NCI-H82 (cell line): ENCODE measurements around the gene CDH23.

Source experiments
- DNase-seq: peaks from one replicate; lab custom pipeline; 2025; lab: John Stamatoyannopoulos, UW

The CDH23 gene

DNA sequence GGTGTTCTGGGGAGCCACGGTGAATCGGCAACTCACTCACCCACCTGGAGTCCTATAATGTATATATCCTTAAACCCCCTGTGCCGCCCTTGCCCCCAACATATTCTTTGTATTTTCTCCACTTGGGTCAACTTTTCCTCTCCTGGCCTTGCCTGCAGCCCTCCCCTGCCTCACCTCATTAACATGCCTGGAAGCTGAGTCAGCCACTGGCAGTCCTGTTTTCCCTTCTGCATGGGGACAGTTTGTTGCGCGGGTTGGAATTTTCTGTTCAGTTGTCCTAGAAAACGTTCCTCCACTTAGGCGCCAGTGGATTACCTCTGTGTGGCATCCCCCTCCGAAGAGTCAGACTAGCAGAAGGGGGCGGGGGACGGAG lies 225.4 kb downstream of the CDH23 start:
- DNase-seq = no peak

DNA sequence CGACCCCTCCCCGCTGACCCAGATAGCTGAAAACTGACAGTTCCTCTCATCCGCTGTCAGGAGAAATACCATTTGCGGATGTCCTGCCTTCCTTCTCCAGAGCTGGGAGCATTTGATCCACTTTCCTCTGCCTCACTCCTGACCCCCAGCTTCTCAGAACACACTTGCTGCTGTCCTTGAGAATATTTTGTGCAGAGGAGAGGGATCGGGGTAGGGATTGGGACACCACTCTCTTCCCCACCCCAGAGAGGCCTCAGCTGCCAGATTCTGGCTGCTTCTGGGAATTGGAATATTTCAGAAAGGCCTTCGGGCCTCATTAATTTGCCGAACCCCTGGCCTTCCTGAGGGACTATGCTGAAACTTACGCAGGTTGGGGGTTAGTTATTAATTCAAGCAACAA lies 225.9 kb downstream of the CDH23 start:
- DNase-seq = no peak

DNA sequence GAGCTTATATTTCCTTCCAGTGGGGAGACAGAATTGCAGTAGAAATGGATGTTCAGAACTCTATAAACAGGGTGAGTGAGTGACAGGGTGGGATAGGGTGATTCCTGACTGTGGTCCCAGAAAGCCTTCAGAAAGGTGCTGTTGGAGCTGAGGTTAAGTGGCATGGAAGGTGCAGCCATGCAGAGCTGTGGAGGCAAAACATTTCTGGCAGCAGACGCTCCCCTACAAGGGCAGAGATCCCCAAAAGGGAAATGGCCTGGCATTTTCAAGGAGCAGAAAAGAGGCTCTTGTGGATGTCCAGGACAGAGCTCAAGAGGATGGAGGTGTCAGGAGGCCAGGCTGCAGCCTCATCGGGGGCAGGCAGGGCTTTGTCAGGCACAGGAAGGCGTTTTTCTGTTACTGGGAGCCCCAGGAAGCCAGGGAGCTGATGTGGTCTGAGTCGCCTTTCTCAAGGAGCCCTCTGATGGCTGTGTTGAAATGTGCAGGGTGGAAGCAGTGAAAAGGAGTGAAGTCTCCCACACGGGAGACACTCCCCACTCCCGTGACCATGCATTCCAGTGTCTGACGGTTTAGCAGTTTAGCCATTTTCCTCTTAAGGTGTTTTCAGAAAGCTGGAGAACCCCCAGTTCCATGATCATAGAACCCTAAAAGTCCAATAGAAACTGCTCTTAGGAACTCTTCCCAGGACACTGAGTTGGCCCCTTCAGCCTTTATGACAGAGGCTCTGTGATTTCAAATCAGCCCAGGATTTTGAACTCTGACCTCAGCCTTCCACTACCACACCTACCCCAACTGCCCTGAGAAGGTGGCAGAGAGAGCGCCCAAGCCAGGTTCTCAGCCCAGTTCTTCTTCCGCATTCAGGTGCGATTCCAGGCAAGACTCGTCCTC lies 226.6 kb downstream of the CDH23 start:
- DNase-seq = peak; percentile 39

DNA sequence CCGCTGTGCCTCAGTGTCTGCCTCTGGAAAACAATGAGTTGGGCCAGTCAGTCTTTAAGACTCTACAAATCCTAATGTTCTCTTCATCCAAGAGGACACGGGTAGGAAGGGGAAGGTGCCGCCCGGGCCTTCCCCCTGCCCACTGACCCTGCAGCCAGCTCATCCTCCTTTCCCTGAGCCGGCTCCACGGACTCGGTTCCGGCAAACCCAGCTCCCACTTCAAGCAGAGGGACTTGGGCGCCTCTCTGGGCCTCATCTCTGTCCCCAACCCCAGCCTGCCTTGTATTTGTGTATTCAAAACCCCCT lies 227.2 kb downstream of the CDH23 start:
- DNase-seq = no peak

DNA sequence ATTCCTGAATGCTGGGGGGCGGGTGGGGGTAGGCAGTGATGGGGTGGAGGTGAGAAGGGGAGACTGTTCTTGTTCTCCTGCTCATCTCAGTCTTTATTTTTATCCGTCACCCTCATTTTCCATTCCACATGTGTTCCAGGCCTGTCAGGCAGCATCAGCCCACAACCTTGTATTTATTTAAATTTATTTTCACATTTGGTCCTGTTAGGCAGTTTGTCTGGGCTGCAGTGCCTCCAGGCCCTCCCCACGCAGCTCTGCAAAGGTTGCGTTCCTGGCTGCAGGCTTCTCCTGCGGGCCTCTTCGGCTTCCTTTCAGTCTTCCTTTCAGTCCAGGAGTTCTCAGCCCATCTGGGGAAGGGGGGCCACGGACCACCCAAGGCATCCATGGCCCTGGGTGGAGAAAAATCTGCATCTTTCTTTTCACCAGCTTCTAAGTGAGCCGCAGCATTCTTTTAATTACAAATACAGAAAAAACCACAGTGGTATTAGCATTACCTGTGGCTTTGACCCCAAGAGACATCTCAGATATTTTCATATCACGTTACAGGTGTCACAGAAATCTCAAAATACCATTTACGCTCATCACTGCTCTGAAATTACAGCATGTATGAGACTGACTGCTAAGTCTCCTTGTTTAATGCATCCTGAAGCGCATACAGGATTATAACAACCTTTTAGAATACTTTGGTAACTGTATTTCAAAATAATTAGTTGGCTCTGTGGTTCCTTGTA lies 228.9 kb downstream of the CDH23 start:
- no peak for DNase-seq

DNA sequence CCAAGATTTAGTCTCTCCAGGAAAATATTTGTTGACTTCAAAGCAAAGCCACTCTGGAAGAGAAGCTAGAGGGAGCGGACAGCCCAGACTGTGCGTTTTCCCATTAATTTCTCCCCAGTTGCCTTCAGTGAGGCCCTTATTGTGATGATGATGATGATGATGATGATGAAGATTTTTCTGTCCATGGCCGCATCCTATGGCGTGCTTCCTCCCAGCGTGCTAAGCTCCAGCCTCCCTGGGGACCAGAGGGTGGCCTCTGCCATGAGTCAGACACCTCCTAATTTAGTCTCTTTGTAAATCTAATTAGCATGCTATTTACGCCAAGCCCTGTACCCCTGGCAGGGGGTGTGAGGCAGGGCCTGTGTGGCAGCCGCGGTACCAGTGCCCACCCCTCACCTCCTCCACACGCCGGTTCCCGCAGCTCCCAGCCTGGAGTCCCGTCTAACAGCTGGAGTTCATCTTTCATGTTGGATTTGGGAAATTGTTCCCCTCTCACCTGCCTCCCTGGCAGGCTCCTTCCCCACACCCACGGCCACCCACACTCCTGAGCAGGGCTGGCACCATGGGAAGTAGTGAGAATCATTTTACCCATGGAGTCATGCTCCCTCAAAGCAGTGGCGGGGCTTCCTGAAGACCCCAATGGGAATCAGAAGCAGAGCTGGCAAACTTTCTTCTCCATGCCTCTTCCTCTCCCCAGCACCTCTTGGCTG lies 230.7 kb downstream of the CDH23 start:
- peak; percentile 71 for DNase-seq

DNA sequence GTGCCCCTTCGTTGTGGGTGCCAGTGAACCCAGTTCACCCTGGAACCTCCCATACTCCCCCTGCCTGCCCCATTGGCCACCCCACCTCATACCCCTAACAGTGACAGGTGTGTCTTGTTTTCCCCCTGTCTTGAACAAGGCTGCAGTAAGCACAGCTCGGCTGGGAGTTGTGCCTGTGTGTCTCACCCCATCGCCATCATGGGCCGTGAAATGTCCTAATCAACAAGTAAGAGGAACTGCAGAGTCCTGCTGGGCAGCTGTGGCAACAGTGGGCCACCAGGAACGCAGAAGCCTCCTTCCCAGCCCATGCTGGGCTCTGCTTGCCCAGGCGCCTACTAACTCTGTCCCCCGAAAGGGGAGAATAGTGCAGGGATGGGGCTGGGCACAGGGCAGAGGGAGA lies 231.2 kb downstream of the CDH23 start:
- no peak for DNase-seq

DNA sequence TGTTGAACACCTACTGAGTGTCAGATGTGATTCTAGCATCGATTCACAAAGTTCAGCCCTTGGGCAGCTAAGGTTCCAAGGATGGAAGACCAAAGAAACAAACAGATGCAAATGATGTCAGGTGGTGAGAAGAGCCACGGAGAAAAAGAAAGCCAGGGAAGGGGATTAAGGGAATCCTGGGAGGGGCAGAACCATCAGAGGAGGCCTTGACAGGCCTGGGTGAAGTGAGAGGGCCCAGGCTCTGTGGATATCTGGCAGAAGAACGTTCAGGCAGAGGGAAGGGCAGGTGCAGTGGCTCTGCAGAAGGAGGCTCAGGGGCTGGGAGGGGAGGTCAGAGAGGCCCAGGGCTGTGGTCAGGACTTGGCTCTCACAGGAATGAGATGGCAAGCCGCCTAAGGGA lies 232.4 kb downstream of the CDH23 start:
- DNase-seq = peak; percentile 66

DNA sequence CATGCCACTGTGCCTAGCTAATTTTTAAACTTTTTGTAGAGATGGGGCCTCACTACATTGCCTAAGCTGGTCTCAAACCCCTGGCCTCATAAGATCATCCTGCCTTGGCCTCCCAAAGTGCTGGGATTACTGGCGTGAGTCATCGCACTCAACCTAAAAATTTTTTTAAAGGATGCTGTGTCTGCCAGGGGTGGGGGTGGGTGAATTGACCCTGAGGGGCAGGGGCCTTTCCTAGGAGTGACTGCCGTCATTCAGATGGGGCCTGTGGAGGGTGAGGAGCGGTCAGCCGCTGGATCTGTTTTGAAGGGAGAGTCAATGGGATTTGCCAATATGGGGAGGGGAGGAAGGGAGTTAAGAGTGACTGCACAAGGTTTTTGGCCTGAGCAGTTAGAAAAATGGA lies 233.4 kb downstream of the CDH23 start:
- DNase-seq = peak; percentile 22

DNA sequence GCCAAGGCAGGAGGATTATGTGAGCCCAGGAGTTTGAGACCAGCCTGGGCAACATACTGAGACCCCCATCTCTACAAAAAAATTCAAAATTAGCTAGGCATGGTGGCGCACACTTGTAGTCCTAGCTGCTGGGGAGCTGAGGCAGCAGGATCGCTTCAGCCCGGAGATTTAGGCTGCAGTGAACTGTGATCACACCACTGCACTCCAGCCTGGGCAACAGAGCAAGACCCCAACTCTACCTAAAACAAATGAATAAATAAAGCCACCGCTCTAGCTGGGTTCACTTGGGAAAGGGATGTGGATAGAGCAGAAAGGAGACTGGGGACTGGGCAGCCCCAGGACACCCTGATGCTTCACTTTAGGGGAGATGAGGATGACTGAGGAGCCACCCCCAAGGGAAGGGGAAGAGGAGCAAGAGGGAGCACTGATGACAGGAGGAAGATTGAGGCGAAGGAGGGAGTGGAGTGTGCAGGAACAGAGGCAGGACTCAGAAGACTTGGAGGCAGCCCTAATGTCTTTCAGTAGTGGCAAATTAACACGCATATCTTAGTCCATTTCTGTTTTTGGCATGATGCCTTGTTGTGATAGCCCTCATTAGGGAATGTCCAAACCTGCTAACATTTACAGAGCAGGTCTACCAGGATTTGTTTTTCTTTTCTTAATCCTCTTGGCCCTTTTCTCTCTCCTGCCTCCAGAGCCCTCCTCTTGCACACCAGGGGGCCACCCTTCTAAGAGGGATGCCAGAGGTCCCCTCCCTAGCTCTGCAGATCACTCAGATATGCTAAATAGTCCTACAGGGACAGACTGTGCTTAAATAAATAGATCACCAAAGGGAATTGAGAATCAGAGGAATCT lies 234.5 kb downstream of the CDH23 start:
- DNase-seq = peak; percentile 63

DNA sequence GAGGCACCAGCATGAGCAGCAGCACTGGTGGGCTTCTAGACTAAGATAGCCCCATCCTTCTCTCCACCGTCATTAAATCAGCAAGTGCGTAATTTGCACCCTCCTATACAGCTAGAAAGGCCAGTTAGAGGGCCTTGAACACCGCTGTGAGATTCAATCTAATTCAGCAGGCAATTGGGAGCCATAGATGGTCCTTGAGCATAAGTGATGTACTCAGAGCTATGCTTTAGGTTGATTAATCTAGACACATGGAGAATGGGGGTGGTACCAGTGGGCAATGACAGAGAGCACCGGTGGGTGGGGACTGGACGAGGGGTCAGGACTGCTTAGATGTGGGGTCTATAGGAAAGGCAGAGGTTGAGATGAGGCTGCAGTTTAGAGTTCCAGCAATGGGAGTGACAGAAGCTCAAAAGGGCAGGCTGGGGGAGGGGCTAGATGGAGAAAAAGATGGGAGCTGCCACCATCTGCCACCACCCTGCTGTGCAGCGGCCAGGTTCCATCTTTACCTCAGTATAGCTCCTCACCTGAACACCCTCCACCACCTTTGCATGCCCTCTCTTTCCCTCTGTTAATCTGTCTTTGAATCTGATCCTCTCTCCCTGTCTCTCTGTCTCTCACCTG lies 235.6 kb downstream of the CDH23 start:
- peak; percentile 93 for DNase-seq

DNA sequence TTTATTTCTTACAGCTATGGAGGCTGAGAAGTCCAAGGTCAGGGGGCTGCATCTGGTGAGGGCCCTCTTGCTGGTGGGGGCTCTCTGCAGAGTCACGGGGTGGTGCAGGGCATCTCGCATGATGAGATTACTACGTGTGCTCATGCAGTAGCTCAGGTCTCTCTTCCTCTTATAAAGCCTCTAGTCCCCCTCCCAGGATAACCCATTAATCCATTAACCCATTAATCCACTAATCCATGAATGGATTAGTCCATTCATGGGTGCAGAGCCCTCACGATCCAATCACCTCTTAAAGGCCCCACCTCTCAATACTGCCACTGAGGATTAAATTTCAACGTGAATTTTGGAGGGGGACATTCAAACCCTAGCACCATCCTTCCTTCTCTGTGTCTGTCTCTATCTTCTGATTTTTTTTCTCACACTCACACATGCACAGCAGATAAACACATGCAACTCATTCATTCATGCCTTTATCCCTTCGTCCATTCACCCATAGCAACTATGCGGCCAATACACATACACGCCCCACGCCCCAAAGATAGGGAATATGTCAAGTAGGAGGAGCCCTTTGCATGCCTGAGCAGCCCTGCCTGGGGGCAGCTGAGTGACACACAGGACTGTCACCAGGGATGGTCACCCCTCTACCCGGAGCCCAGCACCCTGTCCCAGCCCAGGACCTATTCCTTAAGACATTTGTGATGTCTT lies 236.3 kb downstream of the CDH23 start:
- peak; percentile 97 for DNase-seq

DNA sequence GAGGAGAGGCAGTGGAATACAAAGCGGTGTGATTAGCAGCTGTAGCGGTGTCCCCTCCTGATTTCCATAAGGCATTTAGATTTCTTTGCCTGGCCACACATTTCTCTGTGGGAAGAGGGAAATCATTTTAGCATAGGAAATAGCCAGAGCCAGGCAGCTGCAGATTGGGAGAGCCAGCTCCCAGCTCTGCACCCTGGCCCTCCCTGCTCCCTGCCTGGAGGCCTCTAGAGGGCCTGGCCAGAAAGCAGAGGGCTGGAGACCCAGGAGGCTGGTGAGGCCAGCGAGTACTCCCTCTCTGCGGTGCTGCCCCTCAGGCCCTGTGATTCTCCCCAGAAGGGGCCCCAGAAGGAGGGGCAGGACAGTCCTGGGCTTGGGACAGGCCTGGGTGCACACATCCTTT lies 237.2 kb downstream of the CDH23 start:
- peak; percentile 52 for DNase-seq

DNA sequence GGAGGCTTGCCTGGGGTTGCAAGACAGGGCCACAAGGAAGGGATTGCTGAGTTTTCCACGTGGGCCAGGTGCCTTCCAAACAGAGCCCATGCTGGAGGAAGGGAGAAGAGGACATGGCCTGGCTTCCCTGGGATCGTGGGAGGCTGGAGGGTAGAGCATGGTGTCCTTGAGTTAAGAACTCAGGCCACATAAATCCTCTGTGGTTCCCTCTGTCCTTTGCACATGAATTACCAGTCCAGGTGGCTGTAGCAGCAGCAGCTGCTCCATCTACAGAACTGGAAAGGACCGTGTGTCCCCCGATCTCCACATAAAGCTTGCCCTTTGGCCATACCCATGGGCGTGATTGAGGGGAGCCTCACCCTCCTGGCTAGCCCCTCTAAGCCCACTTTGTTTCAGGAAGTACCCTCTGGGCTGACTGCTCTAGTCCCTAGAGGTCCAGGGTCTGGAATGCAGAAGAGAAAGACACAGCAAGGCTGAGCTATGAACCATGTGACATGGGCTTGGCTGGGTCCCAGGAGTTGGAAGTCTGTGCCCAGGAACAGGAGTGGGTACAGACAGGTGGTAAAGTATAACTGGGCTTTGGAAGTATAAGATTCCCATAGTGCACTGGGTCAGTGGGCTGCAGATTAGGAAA lies 237.9 kb downstream of the CDH23 start:
- DNase-seq = peak; percentile 55

DNA sequence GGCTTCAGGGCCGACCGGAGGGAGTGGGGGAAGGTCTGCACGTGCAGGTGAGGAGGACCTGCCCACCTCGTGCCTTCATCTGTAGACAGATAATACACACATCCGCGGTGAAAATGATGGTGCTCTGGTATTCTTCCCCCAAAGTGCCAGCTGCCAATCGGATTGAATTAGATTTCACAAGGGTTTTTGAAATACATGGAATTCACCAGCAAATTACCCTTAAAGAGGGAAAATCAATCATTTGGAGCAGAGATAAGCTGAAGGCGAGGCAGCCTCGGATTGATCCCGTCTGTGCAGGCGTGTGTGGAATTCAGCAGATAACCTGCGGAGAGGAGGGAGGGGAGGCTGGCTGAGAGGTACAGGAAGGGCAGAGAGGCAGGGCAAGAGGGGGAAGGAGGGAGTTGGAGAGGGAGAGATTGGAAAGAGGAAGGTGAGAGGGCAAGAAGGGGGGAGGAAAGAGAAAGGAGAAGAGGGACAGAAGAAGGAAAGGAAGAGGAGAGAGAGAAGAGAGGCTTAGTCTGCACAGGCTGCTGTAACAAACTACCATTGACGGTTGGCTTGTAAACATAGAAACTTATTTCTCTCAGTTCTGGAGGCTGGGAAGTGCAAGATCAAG lies 238.6 kb downstream of the CDH23 start:
- peak; percentile 18 for DNase-seq

DNA sequence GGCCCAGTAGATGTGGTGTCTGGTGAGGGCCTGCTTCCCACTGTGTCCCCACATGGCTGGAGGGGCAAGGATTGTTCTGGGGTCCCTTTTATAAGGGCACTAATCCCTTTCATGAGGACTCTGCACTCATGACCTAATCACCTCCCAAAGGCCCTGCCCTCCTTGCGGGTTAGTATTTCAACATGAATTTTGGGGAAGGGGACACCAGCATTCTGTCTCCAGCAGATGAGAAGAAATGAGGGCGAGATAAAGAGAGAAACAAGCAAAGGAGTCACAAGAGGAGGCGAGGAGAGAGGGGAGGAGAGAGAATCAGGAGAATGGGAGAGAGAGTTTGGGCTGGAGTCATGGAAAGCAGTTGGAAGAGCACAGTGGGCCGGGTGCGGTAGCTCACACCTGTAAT lies 239.1 kb downstream of the CDH23 start:
- DNase-seq = no peak

DNA sequence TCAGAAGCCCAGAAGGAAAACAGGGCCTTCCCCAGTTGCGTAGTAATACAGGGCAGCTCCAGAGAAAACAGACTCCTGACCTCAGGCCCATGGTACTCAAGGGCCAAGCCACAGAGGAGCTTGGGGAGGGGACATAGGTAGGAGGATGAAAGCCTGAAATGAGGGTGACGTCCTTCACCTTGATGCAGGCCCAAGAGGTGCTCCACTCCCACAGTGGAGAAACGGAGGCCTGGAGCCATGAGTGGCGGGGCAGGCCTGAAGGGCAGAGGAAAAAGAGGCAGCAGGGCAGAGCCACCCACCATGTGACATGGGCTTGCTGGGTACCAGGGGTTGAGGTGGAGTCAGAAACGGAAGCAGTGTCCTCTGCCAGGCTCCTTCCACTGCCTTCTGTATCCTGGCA lies 239.9 kb downstream of the CDH23 start:
- DNase-seq = no peak

DNA sequence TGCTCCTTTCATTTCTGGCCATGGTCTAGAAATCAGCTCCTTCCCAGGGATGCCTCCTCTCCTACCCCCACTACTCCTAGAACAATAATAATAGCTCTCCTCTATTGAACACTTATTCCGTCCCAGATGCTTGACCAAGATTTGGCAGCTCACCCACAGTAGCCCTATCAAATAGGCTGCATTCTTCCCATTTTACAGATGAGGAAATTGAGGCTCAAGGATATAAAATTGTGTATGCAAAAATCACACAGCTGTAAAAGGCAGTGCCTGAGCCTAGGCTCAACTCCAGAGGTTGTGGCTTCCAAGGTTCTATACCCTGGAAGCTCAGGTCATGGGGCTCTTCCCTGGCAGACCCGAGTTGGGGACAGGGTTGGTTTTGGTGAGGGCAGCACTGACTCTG lies 240.6 kb downstream of the CDH23 start:
- DNase-seq = no peak

DNA sequence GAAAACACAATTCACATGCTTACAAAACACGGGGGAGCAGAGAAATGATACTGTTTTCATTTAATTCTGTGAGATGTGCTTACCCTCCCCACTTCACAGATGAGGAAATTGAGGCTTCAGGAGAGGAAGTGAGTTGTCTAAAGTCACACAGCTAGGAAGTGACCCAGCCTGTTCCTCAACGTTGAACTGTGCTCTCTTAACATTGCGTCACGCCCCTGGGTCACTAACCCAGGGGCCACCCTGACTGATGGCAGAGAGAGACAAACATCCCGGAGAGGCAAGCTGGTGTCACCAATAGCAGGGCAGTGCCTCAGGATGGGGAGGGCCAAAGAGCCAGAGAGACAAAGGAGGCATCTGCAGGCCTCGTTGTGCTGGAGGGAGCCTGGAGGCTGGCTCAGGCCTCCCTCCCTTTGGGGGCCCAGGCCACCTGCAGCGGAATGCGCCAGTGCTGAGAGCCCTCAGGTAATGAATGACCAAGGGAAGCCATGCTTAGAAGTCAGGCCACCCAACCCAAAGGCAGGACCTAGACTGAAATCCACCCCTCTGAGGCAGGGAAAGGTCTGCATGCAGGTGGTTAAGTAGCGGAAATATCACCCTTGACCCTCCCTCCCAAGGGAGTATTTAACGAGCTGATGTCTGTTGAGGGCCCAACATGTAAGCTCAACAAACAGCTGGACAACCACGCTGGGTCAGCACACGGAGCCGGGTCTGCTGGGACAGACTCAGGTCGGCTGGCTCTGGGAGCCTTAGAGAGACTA lies 241.5 kb downstream of the CDH23 start:
- peak; percentile 76 for DNase-seq
